C4-2B (cell line): ENCODE measurements around the gene PHKA2.

ENCODE experiments used
- H3K27ac ChIP-seq: fragments of 450-650 bp; 2 replicates; pipeline ENCODE4 v1.5.1; 2017
- ZFX ChIP-seq: fragments of 450-650 bp; IDR thresholded peaks from 2 replicates; pipeline ENCODE4 v1.6.1; 2017
- TF ChIP-seq, protein P1 (sequence below): fragments of 450-650 bp; conservative IDR thresholded peaks from 2 replicates; pipeline ENCODE4 v1.5.1; 2017; ENCODE audit warnings: mild to moderate bottlenecking

PHKA2 gene

DNA sequence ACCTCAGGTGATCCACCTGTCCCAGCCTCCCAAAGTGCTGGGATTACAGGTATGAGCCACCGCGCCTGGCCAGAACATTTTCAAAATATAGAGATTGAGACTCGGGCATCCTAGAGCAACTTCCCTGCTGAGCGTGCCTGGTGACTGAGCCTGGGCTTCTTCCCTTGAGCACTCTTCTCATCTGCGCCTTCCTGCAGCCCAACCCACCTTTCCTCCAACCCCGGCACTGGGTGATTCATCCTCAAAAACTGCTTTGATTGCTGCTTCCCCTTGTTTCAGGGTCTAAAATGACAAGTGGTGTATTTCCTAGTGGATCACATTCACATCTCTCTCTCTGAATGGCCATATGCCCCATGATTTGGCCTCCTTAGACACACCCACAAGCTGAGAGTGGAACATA is 37.8 kb downstream of the PHKA2 start:
- H3K27ac ChIP-seq = no peak overlapping the region
- no peak for TF ChIP-seq ZFX
- TF ChIP-seq, protein P1, sequence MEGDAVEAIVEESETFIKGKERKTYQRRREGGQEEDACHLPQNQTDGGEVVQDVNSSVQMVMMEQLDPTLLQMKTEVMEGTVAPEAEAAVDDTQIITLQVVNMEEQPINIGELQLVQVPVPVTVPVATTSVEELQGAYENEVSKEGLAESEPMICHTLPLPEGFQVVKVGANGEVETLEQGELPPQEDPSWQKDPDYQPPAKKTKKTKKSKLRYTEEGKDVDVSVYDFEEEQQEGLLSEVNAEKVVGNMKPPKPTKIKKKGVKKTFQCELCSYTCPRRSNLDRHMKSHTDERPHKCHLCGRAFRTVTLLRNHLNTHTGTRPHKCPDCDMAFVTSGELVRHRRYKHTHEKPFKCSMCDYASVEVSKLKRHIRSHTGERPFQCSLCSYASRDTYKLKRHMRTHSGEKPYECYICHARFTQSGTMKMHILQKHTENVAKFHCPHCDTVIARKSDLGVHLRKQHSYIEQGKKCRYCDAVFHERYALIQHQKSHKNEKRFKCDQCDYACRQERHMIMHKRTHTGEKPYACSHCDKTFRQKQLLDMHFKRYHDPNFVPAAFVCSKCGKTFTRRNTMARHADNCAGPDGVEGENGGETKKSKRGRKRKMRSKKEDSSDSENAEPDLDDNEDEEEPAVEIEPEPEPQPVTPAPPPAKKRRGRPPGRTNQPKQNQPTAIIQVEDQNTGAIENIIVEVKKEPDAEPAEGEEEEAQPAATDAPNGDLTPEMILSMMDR = no peak

DNA sequence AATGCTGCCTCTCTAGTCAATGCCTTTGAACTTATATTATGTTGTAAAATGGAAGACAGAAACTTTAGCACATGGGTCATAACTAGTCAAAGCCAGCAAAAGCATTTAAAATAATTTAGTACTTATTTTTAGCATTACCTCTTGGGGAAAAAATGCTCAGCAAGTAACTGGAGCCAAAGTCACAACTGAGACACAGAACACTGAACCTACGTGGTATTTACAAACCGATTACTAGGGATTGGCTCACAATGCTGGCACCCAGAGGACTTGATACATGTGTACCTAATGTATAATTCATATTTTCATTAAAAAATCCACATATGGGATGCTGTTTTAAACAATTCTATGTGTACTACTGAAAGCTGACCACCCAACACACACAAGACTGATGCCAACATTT is 38.4 kb downstream of the PHKA2 start:
- TF ChIP-seq, protein P1 = no peak
- no peak for TF ChIP-seq ZFX
- no peak overlapping the region for H3K27ac ChIP-seq

DNA sequence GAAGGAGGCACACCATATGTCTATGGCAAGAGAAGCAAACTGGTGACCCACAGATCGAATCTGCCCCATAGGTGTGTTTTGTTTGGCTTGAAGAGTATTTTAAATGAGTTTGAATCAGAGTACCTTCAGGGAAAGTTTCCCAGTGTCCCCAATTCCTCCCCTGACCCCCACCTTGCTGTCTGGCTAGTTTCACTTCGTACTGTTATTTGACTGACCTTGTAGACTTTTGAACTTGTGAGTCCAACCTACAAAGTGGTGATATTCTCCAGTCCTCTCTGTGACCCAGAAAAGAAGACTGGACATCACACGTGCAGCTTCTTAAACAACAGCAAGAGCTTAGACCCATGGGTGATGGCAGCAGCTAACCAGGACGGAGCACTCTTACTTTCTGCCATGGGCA is 39.4 kb downstream of the PHKA2 start:
- H3K27ac ChIP-seq = no peak overlapping the region
- TF ChIP-seq, protein P1 = no peak
- TF ChIP-seq ZFX = no peak

DNA sequence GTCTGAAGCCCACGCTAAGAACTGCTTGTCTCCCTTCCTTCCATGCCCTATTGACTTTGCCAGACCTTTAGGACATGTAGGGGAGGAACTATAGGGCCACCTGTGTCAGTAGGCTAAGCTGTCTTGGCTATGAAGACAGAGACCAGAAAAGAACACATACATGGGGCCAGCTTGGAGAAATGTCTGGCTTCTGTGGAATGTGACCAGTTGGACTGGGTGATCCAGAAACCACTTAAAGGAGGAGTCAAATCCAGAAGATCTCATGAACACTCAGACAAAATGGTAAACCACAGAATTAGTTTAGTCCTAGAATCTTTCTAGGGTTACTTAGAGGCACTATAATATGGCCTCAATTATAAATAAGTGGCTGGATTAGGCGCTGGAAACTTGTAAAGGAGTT is 42.0 kb downstream of the PHKA2 start:
- H3K27ac ChIP-seq = no peak overlapping the region
- TF ChIP-seq ZFX = no peak
- TF ChIP-seq, protein P1 = no peak

DNA sequence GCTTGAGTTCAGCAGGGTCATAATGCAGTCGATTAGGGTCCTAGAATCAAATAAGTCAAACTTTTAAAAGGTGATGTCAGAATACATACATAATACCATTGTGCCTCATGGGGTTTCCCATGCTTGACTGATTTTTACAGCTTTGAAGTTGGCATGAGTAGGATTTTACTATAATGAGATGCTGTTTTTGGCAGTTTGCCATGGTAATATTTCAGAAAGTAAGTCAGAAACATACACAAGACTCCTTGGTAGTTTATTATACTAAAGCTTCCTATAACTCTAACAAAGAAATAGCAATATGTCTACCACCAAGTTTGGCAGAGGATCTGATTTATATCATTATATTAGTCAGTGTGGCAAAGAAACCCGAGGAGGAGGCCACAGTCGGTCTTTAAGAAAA is 45.2 kb downstream of the PHKA2 start:
- no peak for TF ChIP-seq ZFX
- TF ChIP-seq, protein P1 = no peak

DNA sequence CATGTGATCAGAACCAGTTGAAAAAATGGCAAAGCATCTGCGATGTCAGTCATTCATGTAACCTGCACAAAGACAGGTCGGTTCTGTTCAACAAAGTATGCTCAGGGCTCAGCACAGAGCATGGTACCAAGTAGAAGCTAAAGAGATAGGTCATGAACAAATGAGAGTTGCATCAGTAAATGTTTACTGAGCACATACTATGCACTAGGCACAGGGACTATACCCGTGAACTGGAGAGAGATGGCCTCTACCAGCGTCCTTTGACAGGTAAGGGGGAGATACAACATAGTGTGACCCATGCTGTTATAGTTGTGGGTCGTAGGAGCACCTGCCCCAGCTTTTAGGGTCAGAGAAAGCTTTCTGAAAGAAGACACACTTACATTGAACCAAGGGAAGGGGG is 46.7 kb downstream of the PHKA2 start:
- H3K27ac ChIP-seq = no peak overlapping the region
- TF ChIP-seq, protein P1 = no peak
- no peak for TF ChIP-seq ZFX

More for the DNA sequence above, 45.2 kb downstream of the PHKA2 start:
- H3K27ac ChIP-seq = no peak overlapping the region

DNA sequence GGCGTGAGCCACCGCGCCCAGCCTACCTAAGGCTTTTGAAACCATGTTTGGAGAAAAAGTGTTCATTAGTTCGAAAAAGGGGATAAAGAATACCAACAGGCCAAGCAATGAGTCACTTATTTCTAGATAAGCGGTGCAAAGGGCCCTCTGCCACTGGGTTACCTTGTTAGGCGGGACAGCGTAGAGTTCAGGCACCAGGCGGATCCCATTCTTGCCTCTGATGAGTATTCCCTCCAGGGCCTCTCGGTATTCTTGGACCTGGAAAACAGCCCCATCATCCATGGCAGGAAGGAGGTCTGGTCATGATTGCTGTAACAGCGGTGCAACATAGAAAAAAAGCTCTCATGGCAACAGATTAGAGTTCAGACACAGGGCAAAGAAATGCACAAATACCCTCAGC is 48.0 kb downstream of the PHKA2 start:
- H3K27ac ChIP-seq = no peak overlapping the region
- TF ChIP-seq ZFX = no peak
- TF ChIP-seq, protein P1 = no peak
